ENCODE results near the gene PIEZO2.

Gene PIEZO2

GRCh38 chr18:10949655-10950054 lies 199.7 kb downstream of the PIEZO2 start:
- no peak for TF ChIP-seq PPARA (CRISPR knock-in tag; IDR thresholded peaks at IDR 0.05; ENCODE audit: borderline replicate concordance)
- no peak for TF ChIP-seq ZFP3 (CRISPR knock-in tag; IDR thresholded peaks at IDR 0.05)
- TF ChIP-seq ZNF8 (CRISPR knock-in tag; IDR thresholded peaks at IDR 0.05): no peak
- TF ChIP-seq, protein P1, sequence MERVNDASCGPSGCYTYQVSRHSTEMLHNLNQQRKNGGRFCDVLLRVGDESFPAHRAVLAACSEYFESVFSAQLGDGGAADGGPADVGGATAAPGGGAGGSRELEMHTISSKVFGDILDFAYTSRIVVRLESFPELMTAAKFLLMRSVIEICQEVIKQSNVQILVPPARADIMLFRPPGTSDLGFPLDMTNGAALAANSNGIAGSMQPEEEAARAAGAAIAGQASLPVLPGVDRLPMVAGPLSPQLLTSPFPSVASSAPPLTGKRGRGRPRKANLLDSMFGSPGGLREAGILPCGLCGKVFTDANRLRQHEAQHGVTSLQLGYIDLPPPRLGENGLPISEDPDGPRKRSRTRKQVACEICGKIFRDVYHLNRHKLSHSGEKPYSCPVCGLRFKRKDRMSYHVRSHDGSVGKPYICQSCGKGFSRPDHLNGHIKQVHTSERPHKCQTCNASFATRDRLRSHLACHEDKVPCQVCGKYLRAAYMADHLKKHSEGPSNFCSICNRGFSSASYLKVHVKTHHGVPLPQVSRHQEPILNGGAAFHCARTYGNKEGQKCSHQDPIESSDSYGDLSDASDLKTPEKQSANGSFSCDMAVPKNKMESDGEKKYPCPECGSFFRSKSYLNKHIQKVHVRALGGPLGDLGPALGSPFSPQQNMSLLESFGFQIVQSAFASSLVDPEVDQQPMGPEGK (CRISPR knock-in tag; IDR thresholded peaks at IDR 0.05; ENCODE audit: borderline replicate concordance): no peak
- no peak for TF ChIP-seq ZNF70 (CRISPR knock-in tag; IDR thresholded peaks at IDR 0.05)
- TF ChIP-seq ISL1 (CRISPR knock-in tag; IDR thresholded peaks at IDR 0.05): no peak
- no peak for TF ChIP-seq ZFP30 (CRISPR knock-in tag; IDR thresholded peaks at IDR 0.05)
- no peak for TF ChIP-seq BACH2 (CRISPR knock-in tag; IDR thresholded peaks at IDR 0.05; ENCODE audit: borderline replicate concordance)
- no peak for TF ChIP-seq ZC3H10 (CRISPR knock-in tag; IDR thresholded peaks at IDR 0.05)
- no peak for ATAC-seq

- TF ChIP-seq, protein P1 (CRISPR knock-in tag; IDR thresholded peaks at IDR 0.05; ENCODE audit: borderline replicate concordance): no peak
- TF ChIP-seq ZNF8 (CRISPR knock-in tag; IDR thresholded peaks at IDR 0.05) (no peak), ZNF565 (CRISPR knock-in tag; conservative IDR thresholded peaks at IDR 0.05; ENCODE audit: low read depth) (no peak)
- ATAC-seq: no peak
Measured at GRCh38 chr18:10948421-10948820, 200.9 kb downstream of the PIEZO2 start.

GRCh38 chr18:10946058-10946457 lies 203.3 kb downstream of the PIEZO2 start:
- no peak for TF ChIP-seq ZNF8 (CRISPR knock-in tag; IDR thresholded peaks at IDR 0.05)
- TF ChIP-seq ARNTL (CRISPR knock-in tag; IDR thresholded peaks at IDR 0.05; ENCODE audit: borderline replicate concordance, low read depth): no peak
- no peak for TF ChIP-seq ZFP30 (CRISPR knock-in tag; IDR thresholded peaks at IDR 0.05)
- TF ChIP-seq ZNF70 (CRISPR knock-in tag; IDR thresholded peaks at IDR 0.05): no peak
- no peak for TF ChIP-seq CSDC2 (CRISPR knock-in tag; IDR thresholded peaks at IDR 0.05)
- TF ChIP-seq ZNF565 (CRISPR knock-in tag; conservative IDR thresholded peaks at IDR 0.05; ENCODE audit: low read depth): no peak
- TF ChIP-seq, protein P2, sequence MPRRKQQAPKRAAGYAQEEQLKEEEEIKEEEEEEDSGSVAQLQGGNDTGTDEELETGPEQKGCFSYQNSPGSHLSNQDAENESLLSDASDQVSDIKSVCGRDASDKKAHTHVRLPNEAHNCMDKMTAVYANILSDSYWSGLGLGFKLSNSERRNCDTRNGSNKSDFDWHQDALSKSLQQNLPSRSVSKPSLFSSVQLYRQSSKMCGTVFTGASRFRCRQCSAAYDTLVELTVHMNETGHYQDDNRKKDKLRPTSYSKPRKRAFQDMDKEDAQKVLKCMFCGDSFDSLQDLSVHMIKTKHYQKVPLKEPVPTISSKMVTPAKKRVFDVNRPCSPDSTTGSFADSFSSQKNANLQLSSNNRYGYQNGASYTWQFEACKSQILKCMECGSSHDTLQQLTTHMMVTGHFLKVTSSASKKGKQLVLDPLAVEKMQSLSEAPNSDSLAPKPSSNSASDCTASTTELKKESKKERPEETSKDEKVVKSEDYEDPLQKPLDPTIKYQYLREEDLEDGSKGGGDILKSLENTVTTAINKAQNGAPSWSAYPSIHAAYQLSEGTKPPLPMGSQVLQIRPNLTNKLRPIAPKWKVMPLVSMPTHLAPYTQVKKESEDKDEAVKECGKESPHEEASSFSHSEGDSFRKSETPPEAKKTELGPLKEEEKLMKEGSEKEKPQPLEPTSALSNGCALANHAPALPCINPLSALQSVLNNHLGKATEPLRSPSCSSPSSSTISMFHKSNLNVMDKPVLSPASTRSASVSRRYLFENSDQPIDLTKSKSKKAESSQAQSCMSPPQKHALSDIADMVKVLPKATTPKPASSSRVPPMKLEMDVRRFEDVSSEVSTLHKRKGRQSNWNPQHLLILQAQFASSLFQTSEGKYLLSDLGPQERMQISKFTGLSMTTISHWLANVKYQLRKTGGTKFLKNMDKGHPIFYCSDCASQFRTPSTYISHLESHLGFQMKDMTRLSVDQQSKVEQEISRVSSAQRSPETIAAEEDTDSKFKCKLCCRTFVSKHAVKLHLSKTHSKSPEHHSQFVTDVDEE (CRISPR knock-in tag; IDR thresholded peaks at IDR 0.05): no peak
- no peak for TF ChIP-seq BACH2 (CRISPR knock-in tag; IDR thresholded peaks at IDR 0.05; ENCODE audit: borderline replicate concordance)
- no peak for TF ChIP-seq SNAI2 (CRISPR knock-in tag; IDR thresholded peaks at IDR 0.05)
- no peak for TF ChIP-seq TCF4 (CRISPR knock-in tag; IDR thresholded peaks at IDR 0.05; ENCODE audit: borderline replicate concordance)
- no peak for TF ChIP-seq PPARA (CRISPR knock-in tag; IDR thresholded peaks at IDR 0.05; ENCODE audit: borderline replicate concordance)
- ATAC-seq: no peak

- TF ChIP-seq PPARA (CRISPR knock-in tag; IDR thresholded peaks at IDR 0.05; ENCODE audit: borderline replicate concordance) (no peak), ZFP30 (CRISPR knock-in tag; IDR thresholded peaks at IDR 0.05) (no peak), ISL1 (CRISPR knock-in tag; IDR thresholded peaks at IDR 0.05) (no peak), ZC3H10 (CRISPR knock-in tag; IDR thresholded peaks at IDR 0.05) (no peak), GLIS3 (CRISPR knock-in tag; IDR thresholded peaks at IDR 0.05) (no peak), ZNF70 (CRISPR knock-in tag; IDR thresholded peaks at IDR 0.05) (no peak), SNAI2 (CRISPR knock-in tag; IDR thresholded peaks at IDR 0.05) (no peak), CREB5 (CRISPR knock-in tag; IDR thresholded peaks at IDR 0.05; ENCODE audit: low read depth) (no peak), BACH2 (CRISPR knock-in tag; IDR thresholded peaks at IDR 0.05; ENCODE audit: borderline replicate concordance) (no peak), TOX (CRISPR knock-in tag; IDR thresholded peaks at IDR 0.05; ENCODE audit: borderline replicate concordance) (no peak), ARNTL (CRISPR knock-in tag; IDR thresholded peaks at IDR 0.05; ENCODE audit: borderline replicate concordance, low read depth) (no peak), OSR1 (CRISPR knock-in tag; IDR thresholded peaks at IDR 0.05) (no peak), ZNF8 (CRISPR knock-in tag; IDR thresholded peaks at IDR 0.05) (no peak)
- TF ChIP-seq, protein P3, sequence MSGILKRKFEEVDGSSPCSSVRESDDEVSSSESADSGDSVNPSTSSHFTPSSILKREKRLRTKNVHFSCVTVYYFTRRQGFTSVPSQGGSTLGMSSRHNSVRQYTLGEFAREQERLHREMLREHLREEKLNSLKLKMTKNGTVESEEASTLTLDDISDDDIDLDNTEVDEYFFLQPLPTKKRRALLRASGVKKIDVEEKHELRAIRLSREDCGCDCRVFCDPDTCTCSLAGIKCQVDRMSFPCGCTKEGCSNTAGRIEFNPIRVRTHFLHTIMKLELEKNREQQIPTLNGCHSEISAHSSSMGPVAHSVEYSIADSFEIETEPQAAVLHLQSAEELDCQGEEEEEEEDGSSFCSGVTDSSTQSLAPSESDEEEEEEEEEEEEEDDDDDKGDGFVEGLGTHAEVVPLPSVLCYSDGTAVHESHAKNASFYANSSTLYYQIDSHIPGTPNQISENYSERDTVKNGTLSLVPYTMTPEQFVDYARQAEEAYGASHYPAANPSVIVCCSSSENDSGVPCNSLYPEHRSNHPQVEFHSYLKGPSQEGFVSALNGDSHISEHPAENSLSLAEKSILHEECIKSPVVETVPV (CRISPR knock-in tag; IDR thresholded peaks at IDR 0.05): no peak
- TF ChIP-seq, protein P2 (CRISPR knock-in tag; IDR thresholded peaks at IDR 0.05): no peak
- TF ChIP-seq, protein P1 (CRISPR knock-in tag; IDR thresholded peaks at IDR 0.05; ENCODE audit: borderline replicate concordance): no peak
- ATAC-seq: no peak
Measured at GRCh38 chr18:10942998-10943397, 206.4 kb downstream of the PIEZO2 start.

All from SK-N-SH treated with all-trans-retinoic acid at 6 μM for 48 hours (cell line).